Sigmoid colon (tissue), 7 donors: ENCODE data around the gene CATSPERD. TPM values are rescaled to one million over a fixed set of nuclear protein-coding genes. Genes with fewer than 3 reads are reported as not detected.
"Not testable (repeated sequence)": the region's sequence is repeated elsewhere in the genome, so short reads cannot be mapped to it uniquely, and the experiment has no call there.

Experiments
- DNase-seq: peaks from one replicate; pipeline ENCODE4 v3.0.0-alpha.2; 2019
- H3K27ac ChIP-seq, 4 donors: fragments of 200-600 bp; sonication (generic); one replicate each; pipeline ENCODE4 v1.5.1; 2016 to 2019; ENCODE audit warnings: mild to moderate bottlenecking in 1 of 4
- H3K27me3 ChIP-seq, 3 donors: fragments of 200-600 bp; sonication (generic); one replicate each; pipeline ENCODE4 v1.5.1; 2019; ENCODE audit warnings: mild to moderate bottlenecking in 1 of 3
- H3K36me3 ChIP-seq, 4 donors: fragments of 200-600 bp; sonication (generic); one replicate each; pipeline ENCODE4 v1.5.1; 2016 to 2019
- H3K4me1 ChIP-seq, 4 donors: fragments of 200-600 bp; sonication (generic); one replicate each; pipeline ENCODE4 v1.5.1; 2017 to 2019
- H3K4me3 ChIP-seq, 4 donors: fragments of 200-600 bp; sonication (generic); one replicate each; pipeline ENCODE4 v1.5.1; 2017 to 2019; ENCODE audit warnings: mild to moderate bottlenecking in 2 of 4, moderate library complexity in 1 of 4
- H3K9me3 ChIP-seq, 4 donors: fragments of 200-600 bp in 3 of 4; sonication (generic) in 3 of 4; one replicate each; pipeline versions ENCODE4 v1.5.1 to v1.6.1; 2013 to 2019
- CTCF ChIP-seq, 4 experiments: fragments of 450-650 bp in 3 of 4; fragments of 200-600 bp in 1 of 4; IDR thresholded peaks; one replicate each; pipeline ENCODE4 v1.5.1; 2016 to 2019; ENCODE audit warnings: antibody characterized with exemption in 4 of 4, mild to moderate bottlenecking in 3 of 4, moderate library complexity in 2 of 4
- EP300 ChIP-seq, 4 donors: sonication (generic); formaldehyde crosslinking; IDR thresholded peaks; one replicate each; pipeline ENCODE4 v1.6.1; 2017; ENCODE audit warnings: antibody characterized with exemption in 4 of 4
- POLR2A ChIP-seq, 2 donors: fragments of 450-650 bp; IDR thresholded peaks; one replicate each; pipeline ENCODE4 v1.6.1; 2016; ENCODE audit warnings: antibody characterized with exemption in 2 of 2, mild to moderate bottlenecking in 2 of 2, moderate library complexity in 2 of 2
- POLR2AphosphoS5 ChIP-seq, 4 donors: sonication (generic); formaldehyde crosslinking; IDR thresholded peaks; one replicate each; pipeline ENCODE4 v1.6.1; 2017; ENCODE audit warnings: antibody characterized with exemption in 4 of 4
- WGBS, 2 donors: extraction: QIAGEN DNeasy Blood & Tissue Kit; methylation state at CpG; one replicate each; pipeline ENCODE4 v1.1.7; 2013; 5-methylcytosine and 5-hydroxymethylcytosine counted together
- intact Hi-C: fragments of 100-400 bp; cut with DNase I; formaldehyde crosslinking; loops from one replicate; pipeline ENCODE4 v1.15.1; 2023
- polyA plus RNA-seq, 3 donors: library from polyadenylated mRNA; stranded (reverse); fragments of 200-250 nt; gene quantifications; one replicate each; pipeline ENCODE4 v1.2.3, GENCODE V29; 2013
- total RNA-seq, 4 donors: library from RNA; depleted of rRNA; stranded (reverse); fragments of >200 nt; gene quantifications; one replicate each; pipeline ENCODE4 v1.1.0, GENCODE V29; 2016
- donor health status: healthy with polysubstance abuse.
- donor health status: Bipolar disorder and iron deficiency.
- donor health status: healthy.

The CATSPERD gene
- total and polyA plus RNA-seq, 7 donors, result not detected

GRCh38 chr19:5718579-5719273 lies 1.7 kb upstream of the CATSPERD start:
- WGBS, 2 donors, result 26 to 33% methylated on average over 11 of the region's 11 CpGs
- no peak for DNase-seq
- peaks cover 0 to 30% (median 26%) of the 10 kb centered on the region in 4 donors for H3K4me1 ChIP-seq
- peaks cover 0 to 12% (median under 1%) of the 10 kb centered on the region in 4 donors for H3K36me3 ChIP-seq
- no peaks in the 10 kb centered on the region for H3K9me3 ChIP-seq
- H3K4me3 ChIP-seq, result peak overlapping the region; percentile 70 to 94 (median 92)
- intact Hi-C loops, result no loop called here
- H3K27me3 ChIP-seq, result no peaks in the 10 kb centered on the region
- peak overlapping the region; percentile 89 to 97 (median 97) for H3K27ac ChIP-seq
- TF ChIP-seq POLR2A (IDR thresholded peaks at IDR 0.05), result no peak
- no peak for TF ChIP-seq CTCF (IDR thresholded peaks at IDR 0.05)
- TF ChIP-seq POLR2AphosphoS5 (IDR thresholded peaks at IDR 0.05), result no peak
- no peak for TF ChIP-seq EP300 (IDR thresholded peaks at IDR 0.05)

- TF ChIP-seq POLR2A (IDR thresholded peaks at IDR 0.05), result no peak
- TF ChIP-seq POLR2AphosphoS5 (IDR thresholded peaks at IDR 0.05), result no peak
- TF ChIP-seq EP300 (IDR thresholded peaks at IDR 0.05), result no peak
- TF ChIP-seq CTCF (IDR thresholded peaks at IDR 0.05), result no peak
- H3K27me3 ChIP-seq, result no peaks in the 10 kb centered on the region
- H3K27ac ChIP-seq, result peak overlapping the region; percentile 89 to 97 (median 97)
- intact Hi-C loops, result no loop called here
- H3K9me3 ChIP-seq, result no peaks in the 10 kb centered on the region
- peak overlapping the region; percentile 70 to 94 (median 92) for H3K4me3 ChIP-seq
- peaks cover 0 to 30% (median 26%) of the 10 kb centered on the region in 4 donors for H3K4me1 ChIP-seq
- peaks cover 0 to 8% (median 0%) of the 10 kb centered on the region in 4 donors for H3K36me3 ChIP-seq
- no peak for DNase-seq
- WGBS, 2 donors, result 1% methylated on average over 58 of the region's 58 CpGs
Measured at GRCh38 chr19:5719274-5719960, 1.0 kb upstream of the CATSPERD start.

GRCh38 chr19:5727453-5728050 lies 7.1 kb downstream of the CATSPERD start:
- H3K4me1 ChIP-seq, result no peaks in the 10 kb centered on the region
- DNase-seq, result no peak
- no peak overlapping the region for H3K27ac ChIP-seq
- H3K27me3 ChIP-seq, result no peaks in the 10 kb centered on the region
- TF ChIP-seq CTCF (IDR thresholded peaks at IDR 0.05), result no peak
- TF ChIP-seq EP300 (IDR thresholded peaks at IDR 0.05), result no peak
- no peak for TF ChIP-seq POLR2AphosphoS5 (IDR thresholded peaks at IDR 0.05)
- TF ChIP-seq POLR2A (IDR thresholded peaks at IDR 0.05), result no peak
- 94 to 95% methylated on average over 4 of the region's 4 CpGs for WGBS, 2 donors
- no peak overlapping the region for H3K4me3 ChIP-seq
- H3K36me3 ChIP-seq, result no peaks in the 10 kb centered on the region
- peaks cover 0 to 9% (median 3%) of the 10 kb centered on the region in 4 donors for H3K9me3 ChIP-seq
- intact Hi-C loops, result no loop called here

GRCh38 chr19:5733172-5733571 lies 12.7 kb downstream of the CATSPERD start:
- H3K4me3 ChIP-seq, H3K9me3 ChIP-seq, DNase-seq, intact Hi-C loops, H3K36me3 ChIP-seq, H3K27me3 ChIP-seq, H3K27ac ChIP-seq, H3K4me1 ChIP-seq: not testable (repeated sequence)
- 86 to 89% methylated on average over 2 of the region's 2 CpGs for WGBS, 2 donors

- no peaks in the 10 kb centered on the region for H3K4me1 ChIP-seq
- 62 to 80% methylated on average over 8 of the region's 8 CpGs for WGBS, 2 donors
Measured at GRCh38 chr19:5738423-5738822, 18.0 kb downstream of the CATSPERD start.

More at GRCh38 chr19:5738423-5738822, 18.0 kb downstream of the CATSPERD start:
- intact Hi-C loops, result no loop called here
- Histone ChIP-seq H3K27ac (no peak overlapping the region), H3K9me3 (no peaks in the 10 kb centered on the region), H3K27me3 (no peaks in the 10 kb centered on the region), H3K36me3 (no peaks in the 10 kb centered on the region), H3K4me3 (no peak overlapping the region)
- TF ChIP-seq CTCF (IDR thresholded peaks at IDR 0.05) (no peak), EP300 (IDR thresholded peaks at IDR 0.05) (no peak), POLR2A (IDR thresholded peaks at IDR 0.05) (no peak), POLR2AphosphoS5 (IDR thresholded peaks at IDR 0.05) (no peak)
- DNase-seq, result no peak
